ENCODE results near the gene CTIF.

The CTIF gene

GRCh38 chr18:48756511-48757226 lies 217.8 kb downstream of the CTIF start:
- H3K27ac ChIP-seq (ENCODE audit: low read length), result no peak overlapping the region
- H3K4me2 ChIP-seq (ENCODE audit: low read length), result no peak overlapping the region
- TF ChIP-seq, protein P1, sequence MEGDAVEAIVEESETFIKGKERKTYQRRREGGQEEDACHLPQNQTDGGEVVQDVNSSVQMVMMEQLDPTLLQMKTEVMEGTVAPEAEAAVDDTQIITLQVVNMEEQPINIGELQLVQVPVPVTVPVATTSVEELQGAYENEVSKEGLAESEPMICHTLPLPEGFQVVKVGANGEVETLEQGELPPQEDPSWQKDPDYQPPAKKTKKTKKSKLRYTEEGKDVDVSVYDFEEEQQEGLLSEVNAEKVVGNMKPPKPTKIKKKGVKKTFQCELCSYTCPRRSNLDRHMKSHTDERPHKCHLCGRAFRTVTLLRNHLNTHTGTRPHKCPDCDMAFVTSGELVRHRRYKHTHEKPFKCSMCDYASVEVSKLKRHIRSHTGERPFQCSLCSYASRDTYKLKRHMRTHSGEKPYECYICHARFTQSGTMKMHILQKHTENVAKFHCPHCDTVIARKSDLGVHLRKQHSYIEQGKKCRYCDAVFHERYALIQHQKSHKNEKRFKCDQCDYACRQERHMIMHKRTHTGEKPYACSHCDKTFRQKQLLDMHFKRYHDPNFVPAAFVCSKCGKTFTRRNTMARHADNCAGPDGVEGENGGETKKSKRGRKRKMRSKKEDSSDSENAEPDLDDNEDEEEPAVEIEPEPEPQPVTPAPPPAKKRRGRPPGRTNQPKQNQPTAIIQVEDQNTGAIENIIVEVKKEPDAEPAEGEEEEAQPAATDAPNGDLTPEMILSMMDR (IDR thresholded peaks at IDR 0.05; ENCODE audit: low read depth, low read length), result no peak
- TF ChIP-seq EZH2phosphoT487 (IDR thresholded peaks at IDR 0.05; ENCODE audit: low read depth), result no peak
- H2AFZ ChIP-seq (ENCODE audit: low read depth, low read length), result no peak overlapping the region
- no peak overlapping the region for H3K4me3 ChIP-seq (ENCODE audit: low read length)
- H3K36me3 ChIP-seq (replicated peaks; ENCODE audit: low read depth, low read length), result peaks cover 7% of the 10 kb centered on the region
- H3K79me2 ChIP-seq (ENCODE audit: low read length), result no peaks in the 10 kb centered on the region
- H3K27me3 ChIP-seq (ENCODE audit: low read depth, low read length), result no peaks in the 10 kb centered on the region
- no peaks in the 10 kb centered on the region for H4K20me1 ChIP-seq (ENCODE audit: insufficient read depth, low read length)
- H3K9me3 ChIP-seq (ENCODE audit: insufficient read depth, low read length), result no peaks in the 10 kb centered on the region
- no peak overlapping the region for H3K9ac ChIP-seq (ENCODE audit: low read length)
- peaks cover 22% of the 10 kb centered on the region for H3K4me1 ChIP-seq (ENCODE audit: low read length)

GRCh38 chr18:48757367-48757766 lies 218.5 kb downstream of the CTIF start:
- Histone ChIP-seq H2AFZ (ENCODE audit: low read depth, low read length) (no peak overlapping the region), H3K27ac (ENCODE audit: low read length) (no peak overlapping the region), H3K4me2 (ENCODE audit: low read length) (no peak overlapping the region), H3K79me2 (ENCODE audit: low read length) (no peaks in the 10 kb centered on the region), H3K9me3 (ENCODE audit: insufficient read depth, low read length) (no peaks in the 10 kb centered on the region), H4K20me1 (ENCODE audit: insufficient read depth, low read length) (no peaks in the 10 kb centered on the region), H3K4me1 (ENCODE audit: low read length) (peaks cover 22% of the 10 kb centered on the region), H3K36me3 (replicated peaks; ENCODE audit: low read depth, low read length) (peaks cover 13% of the 10 kb centered on the region), H3K4me3 (ENCODE audit: low read length) (no peak overlapping the region), H3K9ac (ENCODE audit: low read length) (no peak overlapping the region), H3K27me3 (ENCODE audit: low read depth, low read length) (no peaks in the 10 kb centered on the region)
- no peak for TF ChIP-seq EZH2phosphoT487 (IDR thresholded peaks at IDR 0.05; ENCODE audit: low read depth)
- TF ChIP-seq, protein P1 (IDR thresholded peaks at IDR 0.05; ENCODE audit: low read depth, low read length), result no peak

DNA sequence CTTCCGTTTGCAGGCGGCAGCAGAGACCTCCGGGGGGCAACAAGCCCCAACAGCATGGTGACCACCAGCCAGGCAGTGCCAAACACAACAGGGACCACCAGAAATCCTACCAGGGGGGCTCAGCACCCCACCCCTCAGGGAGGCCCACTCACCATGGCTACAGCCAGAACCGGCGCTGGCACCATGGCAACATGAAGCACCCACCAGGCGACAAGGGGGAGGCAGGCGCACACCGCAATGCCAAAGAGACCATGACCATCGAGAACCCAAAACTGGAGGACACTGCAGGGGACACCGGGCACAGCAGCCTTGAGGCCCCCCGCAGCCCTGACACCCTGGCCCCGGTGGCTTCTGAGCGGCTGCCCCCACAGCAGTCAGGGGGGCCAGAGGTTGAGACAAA lies 219.1 kb downstream of the CTIF start:
- no peaks in the 10 kb centered on the region for H3K79me2 ChIP-seq (ENCODE audit: low read length)
- no peak overlapping the region for H2AFZ ChIP-seq (ENCODE audit: low read depth, low read length)
- TF ChIP-seq, protein P1 (IDR thresholded peaks at IDR 0.05; ENCODE audit: low read depth, low read length), result no peak
- TF ChIP-seq EZH2phosphoT487 (IDR thresholded peaks at IDR 0.05; ENCODE audit: low read depth), result no peak
- no peaks in the 10 kb centered on the region for H3K27me3 ChIP-seq (ENCODE audit: low read depth, low read length)
- H3K4me3 ChIP-seq (ENCODE audit: low read length), result no peak overlapping the region
- H3K4me2 ChIP-seq (ENCODE audit: low read length), result no peak overlapping the region
- peaks cover 22% of the 10 kb centered on the region for H3K4me1 ChIP-seq (ENCODE audit: low read length)
- H3K9ac ChIP-seq (ENCODE audit: low read length), result no peak overlapping the region
- no peaks in the 10 kb centered on the region for H3K9me3 ChIP-seq (ENCODE audit: insufficient read depth, low read length)
- peaks cover 13% of the 10 kb centered on the region for H3K36me3 ChIP-seq (replicated peaks; ENCODE audit: low read depth, low read length)
- no peak overlapping the region for H3K27ac ChIP-seq (ENCODE audit: low read length)
- H4K20me1 ChIP-seq (ENCODE audit: insufficient read depth, low read length), result 0 out of 2 replicates have a peak, but pooled peaks cover 1% of the 10 kb centered on the region

- TF ChIP-seq, protein P1 (IDR thresholded peaks at IDR 0.05; ENCODE audit: low read depth, low read length), result no peak
- no peak for TF ChIP-seq EZH2phosphoT487 (IDR thresholded peaks at IDR 0.05; ENCODE audit: low read depth)
- H3K79me2 ChIP-seq (ENCODE audit: low read length), result no peaks in the 10 kb centered on the region
- H3K9me3 ChIP-seq (ENCODE audit: insufficient read depth, low read length), result no peaks in the 10 kb centered on the region
- peaks cover 11% of the 10 kb centered on the region for H3K36me3 ChIP-seq (replicated peaks; ENCODE audit: low read depth, low read length)
- no peak overlapping the region for H3K9ac ChIP-seq (ENCODE audit: low read length)
- no peak overlapping the region for H2AFZ ChIP-seq (ENCODE audit: low read depth, low read length)
- H3K4me2 ChIP-seq (ENCODE audit: low read length), result no peak overlapping the region
- H3K27ac ChIP-seq (ENCODE audit: low read length), result no peak overlapping the region
- no peaks in the 10 kb centered on the region for H3K27me3 ChIP-seq (ENCODE audit: low read depth, low read length)
- no peak overlapping the region for H3K4me3 ChIP-seq (ENCODE audit: low read length)
- no peaks in the 10 kb centered on the region for H3K4me1 ChIP-seq (ENCODE audit: low read length)
- H4K20me1 ChIP-seq (ENCODE audit: insufficient read depth, low read length), result peaks cover 5% of the 10 kb centered on the region; the same call in 1 of the 2 replicates
These were observed 222.8 kb downstream of the CTIF start for GRCh38 chr18:48761582-48761981.
